NCI-H2227 treated with DMSO at 0.1 percent for 48 hours (cell line): Measurements from ENCODE around the gene GINS2.

Source experiments
- DNase-seq: peaks from one replicate; lab custom pipeline; 2025; lab: John Stamatoyannopoulos, UW

GINS2 gene

DNA sequence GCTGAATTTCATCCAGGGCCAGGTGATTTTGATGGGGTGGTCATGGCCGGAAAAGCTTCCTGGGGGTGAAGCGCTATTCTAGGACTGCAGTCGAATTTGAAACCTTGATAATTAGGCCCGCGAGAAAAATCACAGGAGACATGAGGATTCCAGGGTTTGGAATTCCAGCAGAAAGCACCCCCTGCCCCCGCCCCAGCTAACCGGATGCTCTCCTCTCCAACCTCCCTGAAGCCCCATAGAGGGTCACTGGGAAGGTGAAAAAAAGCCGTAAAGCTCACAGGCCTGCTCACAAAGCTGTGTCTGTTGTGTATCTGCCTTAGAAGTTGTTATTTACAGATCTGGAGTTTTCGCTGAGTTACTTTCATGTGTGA, 1.2 kb upstream of the GINS2 start:
- DNase-seq = no peak

DNA sequence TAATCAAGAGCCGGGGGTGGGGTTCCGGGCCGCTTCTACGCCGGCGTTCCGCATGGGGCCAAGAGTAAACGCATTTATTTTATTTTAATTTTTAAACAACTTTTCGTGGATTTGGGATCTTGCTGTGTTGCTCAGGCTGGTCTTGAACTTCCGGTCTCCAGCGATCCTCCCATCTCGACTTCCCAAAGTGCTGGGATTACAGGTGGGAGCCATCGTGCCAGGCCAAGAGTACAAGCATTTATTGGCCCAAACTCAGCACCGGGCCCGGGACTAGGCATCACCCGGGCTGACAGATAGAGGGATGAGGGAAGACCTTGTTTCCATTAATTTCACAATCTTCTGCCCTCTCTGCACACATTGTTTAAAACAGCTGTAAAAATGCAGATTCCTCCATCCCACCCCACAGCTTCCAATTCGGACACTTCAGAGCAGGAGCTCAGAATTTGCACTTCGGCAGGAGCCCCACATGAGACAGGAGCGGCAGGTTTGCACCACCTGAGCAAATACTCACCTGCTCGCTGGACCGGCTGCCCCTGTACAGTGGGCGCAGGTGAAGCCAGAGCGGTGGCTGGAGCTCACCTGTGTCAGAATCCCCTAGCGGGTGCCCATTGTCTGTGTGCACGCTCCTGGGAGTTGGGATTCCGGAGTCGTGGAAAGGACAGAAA, 663 bp upstream of the GINS2 start:
- DNase-seq = no peak

DNA sequence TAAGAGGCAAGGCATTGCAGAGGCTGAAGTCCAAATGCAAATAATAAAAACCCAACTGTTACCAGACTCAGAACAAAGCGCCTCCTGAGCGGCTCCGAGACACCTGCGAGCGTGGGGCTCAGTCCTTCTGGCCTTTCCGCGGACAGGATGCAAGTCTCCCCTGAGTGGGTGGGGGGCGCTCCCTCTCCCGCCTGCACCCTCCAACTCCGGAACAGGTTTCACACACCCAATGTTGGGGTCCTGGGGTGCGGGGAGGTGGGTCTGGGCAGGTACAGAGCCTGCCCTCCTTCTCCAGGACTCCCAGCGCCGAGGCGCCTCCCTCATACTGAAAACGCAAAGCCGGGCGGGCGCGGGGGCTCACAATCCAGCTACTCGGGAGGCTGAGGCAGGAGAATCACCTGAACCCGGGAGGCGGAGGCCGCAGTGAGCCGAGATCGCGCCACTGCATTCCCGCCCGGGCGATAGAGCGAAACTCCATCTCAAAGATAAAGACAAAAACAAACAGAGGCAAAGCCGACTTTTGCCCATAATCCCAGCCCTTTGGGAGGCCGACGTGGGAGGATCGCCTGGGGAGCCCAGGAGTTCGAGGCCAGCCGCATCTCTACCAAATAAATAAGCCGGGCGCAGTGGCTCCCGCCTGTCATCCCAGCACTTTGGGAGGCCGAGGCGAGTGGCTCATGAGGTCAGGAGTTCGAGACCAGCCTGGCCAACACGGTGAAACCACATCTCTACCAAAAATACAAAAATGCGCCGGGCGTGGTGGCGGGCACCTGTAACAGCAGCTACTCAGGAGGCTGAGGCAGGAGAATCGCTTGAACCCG, 893 bp downstream of the GINS2 start:
- no peak for DNase-seq

DNA sequence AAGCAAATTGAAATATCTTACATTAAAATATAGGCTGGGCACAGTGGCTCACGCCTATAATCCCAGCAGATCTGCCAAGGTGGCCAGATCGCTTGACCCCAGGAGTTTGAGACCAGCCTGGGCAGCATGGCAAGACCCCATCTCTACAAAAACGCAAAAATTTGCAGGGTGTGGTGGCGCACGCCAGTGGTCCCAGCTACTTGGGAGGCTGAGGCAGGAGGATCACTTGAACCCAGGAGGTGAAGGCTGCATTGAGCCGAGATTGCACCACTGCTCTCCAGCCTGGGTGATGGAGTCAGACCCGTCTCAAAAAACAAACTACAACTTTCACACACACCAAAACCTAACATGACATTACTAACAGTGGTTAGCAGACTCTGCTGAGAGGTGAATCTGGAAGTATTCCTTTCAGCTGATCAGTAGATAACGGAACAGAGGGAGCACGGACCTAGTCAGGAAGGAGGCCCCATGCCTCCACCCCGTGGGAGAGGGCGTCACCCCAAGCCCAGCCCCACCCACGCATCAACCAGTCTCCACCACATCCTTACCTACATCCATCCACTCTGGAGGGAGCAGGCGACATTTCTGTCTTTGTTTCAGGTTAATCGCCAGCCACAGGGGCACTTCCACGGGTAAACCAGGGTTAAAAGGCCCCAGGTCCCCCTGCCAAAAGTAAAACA, 1.7 kb downstream of the GINS2 start:
- no peak for DNase-seq

DNA sequence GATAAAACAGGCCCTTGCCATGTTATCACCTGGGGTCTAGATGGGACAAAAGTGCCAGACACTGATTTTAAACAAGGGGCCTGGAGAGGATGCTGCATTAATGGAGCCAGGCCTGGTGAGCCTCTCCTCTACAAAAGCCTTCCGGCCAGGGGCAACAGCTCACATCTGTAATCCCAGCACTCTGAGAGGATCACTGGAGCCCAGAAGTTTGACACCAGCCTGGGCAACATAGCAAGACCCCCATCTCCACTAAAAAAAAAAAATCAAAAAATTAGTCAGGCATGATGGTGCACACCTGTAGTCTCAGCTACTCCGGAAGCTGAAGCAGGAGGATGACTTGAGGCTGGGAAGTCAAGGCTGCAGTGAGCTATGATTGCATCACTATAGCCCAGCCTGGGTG, 3.5 kb downstream of the GINS2 start:
- DNase-seq = no peak

DNA sequence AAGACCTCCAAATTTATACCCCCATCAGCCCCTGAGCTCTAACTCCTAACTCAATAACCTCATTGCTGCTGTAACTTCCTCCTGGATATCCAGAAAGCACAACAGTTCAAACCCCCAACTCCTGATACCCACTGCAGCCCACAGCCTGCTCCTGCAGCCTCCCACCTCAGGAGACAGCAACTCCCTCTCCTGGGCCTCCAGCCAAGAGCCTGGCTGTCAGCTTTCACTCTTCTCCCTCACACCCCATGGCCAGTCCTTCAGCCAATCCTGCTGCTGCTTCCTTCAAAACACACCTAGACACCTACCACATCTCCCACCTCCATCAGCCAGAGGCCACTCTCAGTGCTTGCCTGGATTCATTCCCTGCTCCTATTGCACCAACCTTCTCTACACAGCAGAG, 5.4 kb downstream of the GINS2 start:
- no peak for DNase-seq

DNA sequence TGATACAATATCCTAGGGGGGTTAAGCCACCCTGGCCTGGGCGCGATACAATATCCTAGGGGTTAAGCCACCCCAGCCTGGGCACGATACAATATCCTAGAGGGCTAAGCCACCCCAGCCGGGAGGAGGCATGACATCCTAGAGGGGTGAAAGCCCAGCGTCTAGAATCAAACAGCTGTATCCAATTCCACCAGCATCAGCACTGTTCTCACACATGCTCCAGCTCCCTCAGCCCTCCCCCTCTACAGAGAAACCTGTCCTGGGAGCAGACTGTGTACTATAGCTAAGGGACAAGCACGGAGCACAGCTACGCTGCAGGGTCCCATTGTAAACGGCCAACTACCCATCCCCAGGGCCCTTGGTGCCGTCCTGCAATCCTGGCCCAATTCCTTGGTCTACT, 6.2 kb downstream of the GINS2 start:
- no peak for DNase-seq

DNA sequence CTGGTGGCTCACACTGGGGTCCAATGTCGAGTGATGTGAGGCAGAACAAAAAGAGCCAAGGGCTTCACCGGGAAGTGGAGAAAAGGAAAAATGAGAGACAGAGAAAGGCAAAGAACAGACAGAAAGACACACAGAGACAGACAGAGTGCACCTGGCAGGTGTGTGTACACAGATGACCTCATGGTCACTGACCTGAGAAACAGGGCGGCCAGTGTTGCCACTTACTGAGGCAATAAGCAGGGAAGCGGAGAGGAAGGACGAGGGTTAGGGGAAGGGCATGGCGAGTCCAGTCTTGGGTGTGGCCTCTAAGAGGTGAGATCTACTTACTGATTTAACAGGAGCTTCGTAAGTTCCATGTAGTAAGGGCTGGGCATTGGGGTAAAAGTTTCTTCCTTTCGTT, 7.5 kb downstream of the GINS2 start:
- no peak for DNase-seq

DNA sequence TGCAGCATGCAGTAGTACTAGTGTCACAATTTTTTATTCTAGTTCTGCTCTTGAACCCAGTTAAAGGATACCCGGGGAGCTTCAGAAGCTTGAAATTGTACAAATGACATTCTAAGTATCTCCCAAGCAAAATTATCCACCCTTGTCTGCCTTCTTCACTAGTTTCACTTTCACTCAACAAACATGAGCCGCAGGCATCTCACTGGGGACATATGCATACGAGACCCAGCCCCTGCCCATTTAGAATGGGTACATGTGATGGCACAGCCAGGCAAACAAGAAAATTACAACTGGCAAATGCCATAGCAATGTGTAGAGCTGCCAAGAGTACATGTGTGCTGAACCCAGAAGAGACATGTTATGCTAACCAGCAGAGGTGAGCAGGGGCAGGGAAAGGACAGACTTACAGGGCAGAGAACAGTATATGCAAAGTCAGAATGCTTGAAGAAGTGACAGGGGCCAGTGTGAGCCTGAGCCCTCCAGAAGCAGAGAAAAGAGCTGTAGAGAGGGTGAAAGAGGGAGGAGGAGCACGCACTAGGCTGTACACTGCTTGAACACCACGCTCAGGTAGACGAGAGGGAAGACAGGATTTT, 8.3 kb downstream of the GINS2 start:
- DNase-seq = no peak

DNA sequence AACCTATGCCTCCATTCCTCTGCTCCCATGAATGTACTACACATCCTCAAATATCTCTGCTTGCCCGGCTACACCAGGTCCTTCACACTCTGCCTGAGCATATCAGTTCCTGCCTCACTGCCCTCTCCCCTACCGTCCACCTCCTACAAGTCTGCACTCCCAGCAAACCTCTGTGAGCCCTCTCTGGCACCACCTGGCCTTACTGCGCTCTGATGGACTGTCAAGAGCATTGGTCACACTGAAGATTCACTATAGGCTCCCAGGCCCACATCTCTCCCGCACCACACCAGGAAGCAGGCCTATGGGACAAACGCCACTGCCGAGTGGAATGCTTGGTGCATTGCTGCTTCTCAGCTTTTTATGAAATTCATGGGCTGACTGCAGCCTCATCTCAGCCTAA, 8.9 kb downstream of the GINS2 start:
- DNase-seq = no peak

DNA sequence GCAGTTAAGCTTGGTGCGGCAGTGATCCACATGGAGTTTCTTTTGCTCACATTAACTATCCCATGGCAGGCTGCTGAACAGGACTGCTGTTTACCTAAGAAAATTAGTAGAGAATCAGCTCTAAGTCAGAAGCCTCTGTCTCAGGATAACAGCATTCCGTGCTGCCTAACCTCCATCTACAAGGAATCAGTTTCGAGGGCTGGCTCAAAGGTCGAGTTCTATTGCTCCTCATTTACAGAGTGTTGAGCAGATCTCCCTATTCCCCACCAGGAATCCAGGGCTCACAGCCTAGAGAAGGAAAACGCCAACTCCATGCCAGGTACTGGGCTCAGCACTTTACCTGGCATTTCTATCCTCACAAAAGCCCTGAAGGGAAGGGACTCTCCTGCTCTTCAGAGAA, 9.9 kb downstream of the GINS2 start:
- no peak for DNase-seq

DNA sequence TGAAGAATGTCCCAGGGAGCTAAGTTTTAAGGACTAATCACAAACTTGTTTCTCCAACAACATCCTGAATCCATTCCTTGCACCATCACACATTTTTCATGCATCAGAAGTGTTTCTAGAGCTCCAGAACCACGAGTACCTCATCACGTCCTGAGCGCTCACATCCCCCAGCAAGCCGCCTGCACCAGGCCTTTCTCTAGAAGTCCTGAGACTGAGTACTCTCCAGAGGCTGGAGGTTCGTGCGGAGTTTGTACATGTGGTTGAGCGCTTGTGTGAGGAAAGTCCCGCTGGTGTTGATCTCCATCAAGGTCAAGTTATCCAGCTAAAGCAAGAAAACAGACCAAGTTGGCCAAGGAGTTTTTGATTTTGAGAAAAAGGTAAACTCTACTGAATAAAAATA, 10.7 kb downstream of the GINS2 start:
- no peak for DNase-seq

DNA sequence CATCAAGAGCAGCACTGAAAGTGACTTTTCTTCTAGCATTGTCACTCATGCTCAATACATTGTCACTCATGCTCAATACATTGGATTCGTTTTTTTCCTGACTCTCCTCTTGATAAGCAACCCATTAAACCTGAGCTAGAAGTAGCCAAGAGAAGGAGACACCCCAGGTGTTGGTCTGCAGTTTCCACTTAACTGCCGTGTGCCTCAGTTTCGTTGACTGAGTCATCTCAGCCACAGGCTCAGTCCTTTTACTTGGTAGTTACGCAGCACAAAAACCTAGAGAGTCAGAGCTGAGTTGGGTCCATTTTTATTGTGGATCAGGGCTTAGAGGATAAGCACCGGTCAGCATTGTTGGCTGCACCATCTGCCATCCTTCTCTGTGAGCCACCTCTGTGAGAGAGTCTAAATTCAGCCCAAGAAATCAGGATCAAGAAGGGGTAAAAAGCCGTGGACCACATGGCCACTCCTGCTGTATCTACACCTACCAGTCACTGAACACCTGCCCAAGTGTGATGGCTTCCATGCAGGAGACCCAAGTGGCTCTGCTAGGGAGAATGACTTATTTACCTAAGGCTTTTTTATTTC, 11.3 kb downstream of the GINS2 start:
- DNase-seq = no peak

DNA sequence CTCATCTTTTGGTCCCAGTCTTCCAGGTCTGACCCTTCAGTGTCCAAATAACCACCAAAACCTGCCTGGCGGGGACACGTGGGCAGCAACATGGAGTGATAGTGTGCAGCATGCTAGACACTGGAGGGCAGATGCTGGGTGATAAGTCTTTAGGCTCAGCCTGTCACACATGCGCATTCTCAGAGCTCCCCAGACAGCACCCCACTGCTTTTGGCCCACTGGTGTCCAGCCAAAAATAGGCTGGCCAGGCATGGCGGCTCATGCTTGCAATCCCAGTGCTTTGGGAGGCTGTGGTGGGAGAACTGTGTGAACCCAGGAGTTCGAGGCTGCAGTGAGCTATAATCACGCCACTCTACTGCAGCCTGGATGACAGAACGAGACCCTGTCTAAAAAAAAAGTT, 12.3 kb downstream of the GINS2 start:
- no peak for DNase-seq

DNA sequence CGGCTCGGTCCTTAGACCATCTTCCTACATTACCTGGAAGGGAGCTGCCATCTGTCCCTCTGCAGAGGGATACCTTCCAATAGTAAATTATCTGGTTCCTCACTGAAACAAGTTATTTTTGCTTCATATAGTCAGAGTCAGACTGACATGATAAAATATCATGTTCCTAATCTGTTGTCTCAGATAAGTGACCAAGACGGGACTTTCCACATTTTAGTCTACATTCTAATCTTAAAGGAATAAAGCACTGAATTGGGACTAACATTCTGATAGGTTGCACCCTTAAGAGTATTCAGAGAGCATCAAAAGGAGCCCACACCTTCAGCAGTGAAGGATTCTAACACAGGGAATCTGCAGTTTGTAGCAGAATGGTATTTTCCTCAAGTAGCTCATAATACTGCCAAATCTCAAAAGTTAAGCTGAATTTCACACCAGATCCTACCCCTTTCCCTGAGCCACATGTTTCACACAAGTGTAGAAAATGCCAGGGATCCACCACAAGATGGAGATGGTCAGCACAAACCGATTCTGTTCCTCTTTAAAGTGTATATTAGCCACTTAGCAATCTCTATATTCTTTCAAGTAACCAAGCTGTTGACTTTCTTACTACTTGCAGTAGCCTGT, 13.4 kb downstream of the GINS2 start:
- no peak for DNase-seq

DNA sequence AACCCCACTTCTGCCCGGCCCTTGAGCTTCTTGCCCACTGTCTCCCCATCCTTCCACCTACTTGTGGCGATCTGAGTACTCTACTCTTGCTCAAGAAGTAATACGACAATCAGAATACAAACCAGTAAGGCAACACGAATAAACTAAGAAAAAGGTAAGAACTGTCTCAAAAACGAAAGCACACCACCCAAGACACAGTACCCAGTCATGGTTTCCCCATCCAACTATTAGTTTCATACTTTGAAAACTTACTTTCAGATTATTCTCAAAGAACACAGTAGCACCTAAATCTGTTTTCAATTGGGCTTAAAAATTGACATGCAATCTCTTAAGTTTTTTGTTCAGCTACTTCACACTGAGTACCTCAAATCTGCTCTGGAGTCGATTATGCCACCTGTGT, 13.9 kb downstream of the GINS2 start:
- DNase-seq = no peak

DNA sequence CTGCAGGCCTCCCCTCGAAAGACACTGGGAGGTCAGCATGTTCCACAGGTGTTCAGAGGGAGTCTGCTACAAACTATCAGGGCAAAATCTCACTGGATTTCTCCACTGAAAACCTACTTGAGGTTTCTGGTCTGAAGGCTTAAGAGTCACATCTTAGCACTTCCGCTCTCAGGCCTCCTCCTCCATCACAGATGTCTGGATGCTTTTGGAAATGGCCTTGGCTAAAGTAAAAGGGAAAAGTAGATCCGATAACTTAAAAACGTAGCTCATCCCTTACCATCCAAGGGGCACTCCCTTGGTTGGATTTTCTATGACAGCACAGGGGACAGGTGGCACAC, 14.4 kb downstream of the GINS2 start:
- no peak for DNase-seq

DNA sequence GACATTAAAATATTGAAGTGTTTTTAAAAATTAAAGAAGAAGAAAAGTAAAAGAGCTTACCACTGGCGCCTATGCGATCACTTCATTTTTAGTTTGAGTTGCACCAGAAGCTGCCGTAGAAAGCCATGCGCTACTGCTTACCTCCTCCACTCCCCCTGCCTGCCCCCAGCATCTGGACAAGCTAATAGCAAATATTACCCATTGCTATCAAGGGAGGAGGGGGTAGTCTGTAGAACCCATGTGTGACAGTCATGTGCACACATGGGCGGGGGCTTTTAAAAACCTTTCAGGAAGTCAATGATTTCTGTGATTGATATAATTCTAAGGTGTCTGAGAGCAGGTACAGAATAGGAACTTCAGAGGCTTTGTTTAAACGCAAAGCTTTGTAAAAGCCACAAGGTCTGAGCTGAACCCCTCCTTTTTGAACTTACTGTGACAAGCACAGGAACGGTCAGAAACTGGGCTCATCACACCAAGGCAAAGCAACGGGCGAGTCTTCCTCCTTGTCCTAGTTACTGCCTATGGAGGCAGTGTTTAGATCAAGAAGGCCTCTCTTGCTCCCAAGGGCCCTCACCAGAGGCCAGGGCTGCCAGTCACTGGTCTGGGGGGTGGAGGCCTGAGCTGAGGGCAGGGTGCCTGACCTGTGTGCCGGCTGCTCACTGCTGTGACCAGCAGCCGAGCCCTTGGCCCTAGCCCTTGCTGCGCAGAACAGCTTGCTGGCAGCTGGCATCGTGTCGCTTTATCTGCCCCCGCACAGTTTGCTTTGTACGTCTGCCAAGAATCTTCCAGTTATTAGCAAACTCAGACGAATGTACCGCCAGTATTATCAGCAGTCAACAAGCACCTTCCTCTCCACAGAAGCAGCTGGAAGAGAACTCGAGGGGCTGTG, 15.0 kb downstream of the GINS2 start:
- DNase-seq = no peak

DNA sequence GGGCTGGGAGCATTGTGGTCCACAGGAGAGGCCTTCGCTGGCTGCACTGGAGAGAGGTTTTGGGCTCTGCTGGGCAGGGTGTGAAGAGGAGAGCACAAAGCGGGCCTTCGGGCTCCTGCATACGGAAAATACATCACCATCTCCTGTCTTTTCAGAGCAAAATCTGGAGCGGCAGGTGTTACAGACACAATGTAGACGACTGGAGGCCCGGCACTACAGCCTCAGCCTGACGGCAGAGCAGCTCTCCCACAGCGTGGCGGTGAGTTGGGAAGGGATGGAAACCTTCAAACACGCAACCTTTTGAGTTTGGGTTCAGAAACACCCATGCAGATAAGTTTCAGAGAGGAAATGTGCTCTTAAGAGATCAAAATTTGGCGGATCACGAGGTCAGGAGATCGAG, 17.9 kb downstream of the GINS2 start:
- DNase-seq = no peak

DNA sequence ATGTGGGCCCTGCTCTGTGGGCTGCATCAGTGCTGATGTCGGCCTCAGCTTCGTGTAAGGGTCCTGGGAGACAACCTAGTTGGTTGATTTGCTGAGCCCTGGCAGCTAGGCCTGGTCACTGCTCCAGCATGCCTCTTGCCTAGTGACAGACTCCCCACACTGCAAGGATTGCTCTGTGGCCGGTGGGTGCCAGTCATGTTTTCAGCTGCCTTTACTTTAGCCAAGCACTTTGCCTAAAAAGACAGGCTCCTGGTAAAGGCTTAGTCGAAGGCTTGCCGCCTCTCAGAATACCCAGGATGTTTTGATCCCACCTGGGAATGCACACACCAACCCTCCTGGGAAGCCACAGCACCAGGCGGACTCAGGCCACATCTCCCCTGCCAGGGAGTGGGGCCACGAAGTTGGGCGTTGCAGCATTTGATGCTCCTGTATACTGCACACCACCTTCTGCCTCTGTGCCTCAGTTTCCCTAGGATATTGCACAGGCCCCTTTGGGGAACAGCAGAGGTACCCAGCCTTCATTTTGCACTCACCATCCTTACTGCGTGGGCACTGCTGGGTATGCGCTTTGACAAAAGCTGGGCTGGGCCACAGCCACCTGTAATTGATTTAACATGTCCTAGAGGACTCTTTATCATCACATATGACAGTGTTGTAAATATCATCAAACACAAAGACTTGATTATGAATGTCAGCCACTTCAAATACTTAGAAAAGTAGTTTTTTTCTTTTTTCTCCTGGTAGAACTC, 19.9 kb downstream of the GINS2 start:
- no peak for DNase-seq
